K562 (cell line): ENCODE measurements around the gene RNF168.

Experiments
- SMARCA5 ChIP-seq: fragments of 450-650 bp; IDR thresholded peaks from 2 replicates; pipeline ENCODE4 v1.6.1; 2016
- TBP ChIP-seq: optimal IDR thresholded peaks from 2 replicates; pipeline ENCODE3; 2011; ENCODE audit warnings: low read depth, low read length, improper control_type of control experiment
- TF ChIP-seq, protein P1 (sequence below), 3 experiments: IDR thresholded peaks in 2 of 3; conservative IDR thresholded peaks in 1 of 3; 2 replicates each; pipeline ENCODE4 v1.5.1; 2011 to 2012; ENCODE audit warnings: low read length in 3 of 3, mild to moderate bottlenecking in 3 of 3, control low read depth in 2 of 3, improper control_type of control experiment in 1 of 3, inconsistent platforms in 1 of 3, low read depth in 1 of 3, mixed read lengths in 1 of 3, moderate library complexity in 1 of 3; ENCODE audit not compliant: insufficient read depth in 2 of 3
- TF ChIP-seq, protein P2 (sequence below), 2 experiments: IDR thresholded peaks; 2 replicates each; pipeline ENCODE4 v1.6.1; 2011; ENCODE audit warnings: borderline replicate concordance in 1 of 2, control low read depth in 1 of 2, low read depth in 1 of 2, low read length in 1 of 2, mild to moderate bottlenecking in 1 of 2, mixed read lengths in 1 of 2, moderate library complexity in 1 of 2; ENCODE audit not compliant: insufficient read depth in 1 of 2, insufficient read length in 1 of 2, poor library complexity in 1 of 2, severe bottlenecking in 1 of 2; ENCODE audit errors: extremely low read depth in 1 of 2

DNA sequence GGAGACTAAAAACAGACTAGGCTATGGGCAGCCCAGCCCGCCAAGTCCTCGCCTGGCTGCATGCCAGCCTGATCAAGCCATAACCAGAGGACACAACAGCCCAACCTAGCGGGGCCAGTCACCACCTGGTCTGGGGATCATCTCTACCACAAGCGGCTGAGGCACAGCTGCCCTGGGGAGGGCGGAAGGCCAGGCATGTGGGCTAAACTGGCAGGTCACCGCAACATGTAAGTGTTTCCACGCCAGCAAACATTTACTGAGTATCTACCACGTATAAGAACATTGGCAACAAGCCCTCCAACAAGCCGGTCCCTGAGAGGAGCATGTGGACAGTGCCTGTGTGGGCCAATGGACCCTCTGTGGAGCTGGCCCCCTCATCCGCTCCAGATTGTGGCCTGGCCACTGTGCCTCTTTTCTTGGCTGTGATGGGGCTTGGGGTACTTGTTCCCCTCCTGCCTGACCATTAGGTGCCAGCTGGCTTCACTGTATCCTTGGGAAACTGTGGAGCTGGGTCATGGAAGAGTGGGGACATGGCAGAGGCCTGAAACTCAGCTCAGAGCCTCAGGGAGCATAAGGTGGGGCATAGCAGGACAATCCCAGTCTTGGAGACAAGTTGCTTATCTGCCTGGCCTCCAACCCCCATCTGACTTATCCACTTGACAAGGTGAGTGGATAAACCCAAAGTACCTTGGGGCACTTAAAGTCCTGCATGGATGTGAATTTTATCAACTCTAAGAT lies 80.4 kb downstream of the RNF168 start:
- TF ChIP-seq, protein P1, sequence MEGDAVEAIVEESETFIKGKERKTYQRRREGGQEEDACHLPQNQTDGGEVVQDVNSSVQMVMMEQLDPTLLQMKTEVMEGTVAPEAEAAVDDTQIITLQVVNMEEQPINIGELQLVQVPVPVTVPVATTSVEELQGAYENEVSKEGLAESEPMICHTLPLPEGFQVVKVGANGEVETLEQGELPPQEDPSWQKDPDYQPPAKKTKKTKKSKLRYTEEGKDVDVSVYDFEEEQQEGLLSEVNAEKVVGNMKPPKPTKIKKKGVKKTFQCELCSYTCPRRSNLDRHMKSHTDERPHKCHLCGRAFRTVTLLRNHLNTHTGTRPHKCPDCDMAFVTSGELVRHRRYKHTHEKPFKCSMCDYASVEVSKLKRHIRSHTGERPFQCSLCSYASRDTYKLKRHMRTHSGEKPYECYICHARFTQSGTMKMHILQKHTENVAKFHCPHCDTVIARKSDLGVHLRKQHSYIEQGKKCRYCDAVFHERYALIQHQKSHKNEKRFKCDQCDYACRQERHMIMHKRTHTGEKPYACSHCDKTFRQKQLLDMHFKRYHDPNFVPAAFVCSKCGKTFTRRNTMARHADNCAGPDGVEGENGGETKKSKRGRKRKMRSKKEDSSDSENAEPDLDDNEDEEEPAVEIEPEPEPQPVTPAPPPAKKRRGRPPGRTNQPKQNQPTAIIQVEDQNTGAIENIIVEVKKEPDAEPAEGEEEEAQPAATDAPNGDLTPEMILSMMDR (IDR thresholded peaks at IDR 0.05 in 2 of 3, conservative IDR thresholded peaks at IDR 0.05 in 1 of 3; ENCODE audit: insufficient read depth in 2 of 3, low read depth in 1 of 3, low read length in 3 of 3), result 0 out of 6 replicates have a peak, but pooled peaks of 1 of the 3 experiments have one; percentile 5
- TF ChIP-seq, protein P2, sequence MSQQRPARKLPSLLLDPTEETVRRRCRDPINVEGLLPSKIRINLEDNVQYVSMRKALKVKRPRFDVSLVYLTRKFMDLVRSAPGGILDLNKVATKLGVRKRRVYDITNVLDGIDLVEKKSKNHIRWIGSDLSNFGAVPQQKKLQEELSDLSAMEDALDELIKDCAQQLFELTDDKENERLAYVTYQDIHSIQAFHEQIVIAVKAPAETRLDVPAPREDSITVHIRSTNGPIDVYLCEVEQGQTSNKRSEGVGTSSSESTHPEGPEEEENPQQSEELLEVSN (IDR thresholded peaks at IDR 0.05; ENCODE audit: borderline replicate concordance in 1 of 2, extremely low read depth in 1 of 2, insufficient read depth in 1 of 2, insufficient read length in 1 of 2, low read depth in 1 of 2, low read length in 1 of 2, poor library complexity in 1 of 2, severe bottlenecking in 1 of 2), result no peak
- TF ChIP-seq SMARCA5 (no peak), TBP (no peak)
